Measurements from ENCODE around the gene MAFB. TPM values are rescaled to one million over a fixed set of nuclear protein-coding genes. Genes with fewer than 3 reads are reported as not detected.

Gene MAFB
- total and polyA plus RNA-seq, 11 donors: 2.0 to 62.1 (median 7.8) TPM

GRCh38 chr20:40715491-40715890 is 26.5 kb upstream of the MAFB start:
- H3K36me3 ChIP-seq: no peaks in the 10 kb centered on the region
- H3K9me3 ChIP-seq: no peaks in the 10 kb centered on the region
- 88 to 97% (median 93%) methylated on average over 3 of the region's 3 CpGs for WGBS, 4 donors
- no peak overlapping the region for H3K27ac ChIP-seq
- peaks cover 0 to 16% (median 0%) of the 10 kb centered on the region in 9 donors for H3K27me3 ChIP-seq
- ATAC-seq: no peak
- intact Hi-C loops (cut with DNase I): no loop called here
- DNase-seq: no peak
- H3K4me1 ChIP-seq: peaks cover 0 to 8% (median 0%) of the 10 kb centered on the region in 12 donors
- H3K4me3 ChIP-seq: no peak overlapping the region
- TF ChIP-seq POLR2A (IDR thresholded peaks at IDR 0.05) (no peak), CTCF (IDR thresholded peaks at IDR 0.05) (no peak)

- no peak overlapping the region for H3K4me3 ChIP-seq
- peaks cover 0 to 18% (median 2%) of the 10 kb centered on the region in 9 donors for H3K27me3 ChIP-seq
- ATAC-seq: no peak
- H3K4me1 ChIP-seq: peaks cover 0 to 8% (median 0%) of the 10 kb centered on the region in 12 donors
- no peak for TF ChIP-seq POLR2A (IDR thresholded peaks at IDR 0.05)
- TF ChIP-seq CTCF (IDR thresholded peaks at IDR 0.05): no peak
- no peaks in the 10 kb centered on the region for H3K9me3 ChIP-seq
- intact Hi-C loops (cut with DNase I): no loop called here
- 84 to 96% (median 91%) methylated on average over 3 of the region's 3 CpGs for WGBS, 4 donors
- no peak overlapping the region for H3K27ac ChIP-seq
- DNase-seq: no peak
- no peaks in the 10 kb centered on the region for H3K36me3 ChIP-seq
Observed at GRCh38 chr20:40714916-40715315, 25.9 kb upstream of the MAFB start.

GRCh38 chr20:40714109-40714508 is 25.1 kb upstream of the MAFB start:
- Histone ChIP-seq H3K27me3 (peaks cover 0 to 25% (median 3%) of the 10 kb centered on the region in 9 donors), H3K9me3 (no peaks in the 10 kb centered on the region), H3K4me1 (peaks cover 0 to 8% (median 0%) of the 10 kb centered on the region in 12 donors), H3K36me3 (no peaks in the 10 kb centered on the region), H3K27ac (no peak overlapping the region), H3K4me3 (no peak overlapping the region)
- WGBS, 4 donors: 92 to 93% (median 92%) methylated on average over 4 of the region's 4 CpGs
- intact Hi-C loops (cut with DNase I): no loop called here
- ATAC-seq (no peak), DNase-seq (no peak)
- TF ChIP-seq POLR2A (IDR thresholded peaks at IDR 0.05): no peak
- TF ChIP-seq CTCF (IDR thresholded peaks at IDR 0.05): no peak

- Histone ChIP-seq H3K9me3 (no peaks in the 10 kb centered on the region), H3K4me1 (peaks cover 0 to 8% (median 0%) of the 10 kb centered on the region in 12 donors), H3K27me3 (peaks cover 0 to 25% (median 3%) of the 10 kb centered on the region in 9 donors), H3K36me3 (no peaks in the 10 kb centered on the region), H3K4me3 (no peak overlapping the region), H3K27ac (no peak overlapping the region)
- TF ChIP-seq POLR2A (IDR thresholded peaks at IDR 0.05): no peak
- TF ChIP-seq CTCF (IDR thresholded peaks at IDR 0.05): no peak
- ATAC-seq (peak in 1 of 4 donors; percentile 74), DNase-seq (no peak)
- intact Hi-C loops (cut with DNase I): no loop called here
- WGBS, 4 donors: 37 to 63% (median 58%) methylated on average over 6 of the region's 6 CpGs
Observed at GRCh38 chr20:40713508-40713907, 24.5 kb upstream of the MAFB start.
